Endothelial cell of umbilical vein (primary cell): ENCODE data around the gene SPATA24. TPM values are rescaled to one million over a fixed set of nuclear protein-coding genes. Genes with fewer than 3 reads are reported as not detected.

Source experiments
- BruUV-seq: library from RNA; stranded (reverse); fragments of 400-500 nt; replicated peaks from 2 replicates; lab custom pipeline; 2021; lab: Mats Ljungman, UMichigan
- CTCF ChIA-PET: fragments of 300-600, 350-600 bp; sonication (Branson Sonifier 250); formaldehyde crosslinking; loops from one replicate; lab custom pipeline; 2021; ENCODE audit warnings: antibody characterized with exemption, inconsistent platforms; lab: Charles Lee
- POLR2A ChIA-PET: fragments of 300-600, 350-600 bp; sonication (Branson Sonifier 250); formaldehyde crosslinking; loops from one replicate; lab custom pipeline; 2021; ENCODE audit warnings: antibody characterized with exemption, inconsistent platforms; lab: Charles Lee
- DNase-seq: peaks from one replicate; pipeline ENCODE4 v3.0.0-alpha.2; 2011; ENCODE audit warnings: low read depth, low spot score
- FAIRE-seq: peaks from 2 replicates; lab custom pipeline; 2011; peaks lifted over from hg19 to GRCh38; lab: Jason Lieb, UNC
- H2AFZ ChIP-seq: 2 replicates; pipeline ENCODE4 v1.6.0; 2012; ENCODE audit warnings: low read depth, low read length, control low read depth, inconsistent platforms
- H3K27ac ChIP-seq: 2 replicates; pipeline ENCODE4 v1.5.1; 2011; ENCODE audit warnings: low read depth, mild to moderate bottlenecking, control low read depth, low read length, moderate library complexity; ENCODE audit not compliant: insufficient read depth
- H3K27me3 ChIP-seq, 2 experiments: 2 replicates each; pipeline versions ENCODE4 v1.6.0 to v1.6.1; 2011; ENCODE audit warnings: low read length in 2 of 2, mixed read lengths in 1 of 2; ENCODE audit not compliant: control insufficient read depth in 2 of 2, insufficient read depth in 2 of 2
- H3K36me3 ChIP-seq, 2 experiments: 2 replicates in 1 of 2; 3 replicates in 1 of 2; pipeline ENCODE4 v1.5.1; 2011; ENCODE audit warnings: low read length in 2 of 2, mild to moderate bottlenecking in 1 of 2, moderate library complexity in 1 of 2; ENCODE audit not compliant: control insufficient read depth in 2 of 2, insufficient read depth in 2 of 2; ENCODE audit errors: extremely low read depth in 1 of 2
- H3K4me1 ChIP-seq: 3 replicates; pipeline ENCODE4 v1.5.1; 2011; ENCODE audit warnings: mild to moderate bottlenecking, low read length; ENCODE audit not compliant: control insufficient read depth, insufficient read depth; ENCODE audit errors: extremely low read depth
- H3K4me2 ChIP-seq: 2 replicates; pipeline ENCODE4 v1.6.1; 2011; ENCODE audit warnings: low read length, control low read depth, mixed read lengths; ENCODE audit not compliant: insufficient read depth
- H3K4me3 ChIP-seq, 3 experiments: fragments of 200-600 bp in 1 of 3; sonication (generic), shearing (Covaris generic) in 1 of 3; replicated peaks in 1 of 3; 2 replicates each; pipeline ENCODE4 v1.5.1; 2011 to 2016; ENCODE audit warnings: control low read depth in 3 of 3, low read length in 3 of 3, mild to moderate bottlenecking in 2 of 3, inconsistent platforms in 1 of 3, low read depth in 1 of 3, moderate library complexity in 1 of 3; ENCODE audit not compliant: insufficient read depth in 1 of 3
- H3K79me2 ChIP-seq: 2 replicates; pipeline ENCODE4 v1.6.0; 2012; ENCODE audit warnings: low read length, inconsistent platforms; ENCODE audit not compliant: control insufficient read depth, insufficient read depth
- H3K9ac ChIP-seq: replicated peaks from 2 replicates; pipeline ENCODE3; 2011; ENCODE audit warnings: low read length, control low read depth; ENCODE audit not compliant: insufficient read depth; ENCODE audit errors: extremely low read depth
- H3K9me1 ChIP-seq: replicated peaks from 3 replicates; pipeline ENCODE4 v1.6.0; 2011; ENCODE audit warnings: mild to moderate bottlenecking, low read length; ENCODE audit not compliant: control insufficient read depth, insufficient read depth; ENCODE audit errors: extremely low read depth
- H3K9me3 ChIP-seq: replicated peaks from 2 replicates; pipeline ENCODE4 v1.5.1; 2012; ENCODE audit warnings: low read length, inconsistent platforms; ENCODE audit not compliant: control insufficient read depth, insufficient read depth
- H4K20me1 ChIP-seq: replicated peaks from 2 replicates; pipeline ENCODE3; 2011; ENCODE audit warnings: mild to moderate bottlenecking, low read length; ENCODE audit not compliant: control insufficient read depth, insufficient read depth; ENCODE audit errors: extremely low read depth
- EZH2 ChIP-seq: IDR thresholded peaks from 2 replicates; pipeline ENCODE4 v1.6.1; 2012; ENCODE audit warnings: borderline replicate concordance, low read depth, mild to moderate bottlenecking, moderate library complexity, low read length, inconsistent platforms; ENCODE audit not compliant: severe bottlenecking
- FOS ChIP-seq: IDR thresholded peaks from 2 replicates; pipeline ENCODE4 v1.6.1; 2011; ENCODE audit warnings: mild to moderate bottlenecking, low read length, moderate library complexity, borderline replicate concordance; ENCODE audit not compliant: insufficient read depth
- GATA2 ChIP-seq: IDR thresholded peaks from 2 replicates; pipeline ENCODE4 v1.7.0; 2011; ENCODE audit warnings: low read depth, mild to moderate bottlenecking, moderate library complexity, mixed read lengths, low read length; ENCODE audit not compliant: insufficient read length, insufficient read depth
- JUN ChIP-seq: IDR thresholded peaks from 2 replicates; pipeline ENCODE4 v1.6.1; 2011; ENCODE audit warnings: borderline replicate concordance, low read depth; ENCODE audit not compliant: insufficient read length, insufficient read depth
- MYC ChIP-seq: IDR thresholded peaks from one replicate; pipeline ENCODE4 v1.6.1; 2011; ENCODE audit warnings: mild to moderate bottlenecking, low read depth, low read length
- POLR2A ChIP-seq: IDR thresholded peaks from 2 replicates; pipeline ENCODE4 v1.6.1; 2012; ENCODE audit warnings: low read depth, mild to moderate bottlenecking, control low read depth, low read length
- POLR2AphosphoS5 ChIP-seq: IDR thresholded peaks from 2 replicates; pipeline ENCODE4 v1.6.1; 2012; ENCODE audit warnings: low read depth, mild to moderate bottlenecking, control low read depth, low read length, moderate library complexity; ENCODE audit not compliant: insufficient read depth
- dilution Hi-C: fragments of 300-500 bp; cut with MboI; formaldehyde crosslinking; loops from one replicate; pipeline ENCODE4 v1.15.0; 2019; ENCODE audit warnings: low sequenced_read_pairs; ENCODE audit not compliant: extremely low pct_ligation_motif_present
- intact Hi-C: fragments of 100-400 bp; cut with micrococcal nuclease; formaldehyde crosslinking; loops from one replicate; pipeline ENCODE4 v1.10.0; 2022
- polyA plus RNA-seq, 4 experiments: library from polyadenylated mRNA; depleted of rRNA in 3 of 4; stranded (reverse) in 3 of 4; unstranded in 1 of 4; fragments of >200 nt; gene quantifications; 2 replicates each; pipeline versions ENCODE4 v1.2.1 to v1.2.3, GENCODE V29; 2011 to 2012; ENCODE audit warnings: missing spikeins in 1 of 4
- total RNA-seq: library from RNA; stranded (reverse); gene quantifications from 2 replicates; pipeline ENCODE4 v1.2.3, GENCODE V29; 2021
- TF ChIP-seq, protein P1 (sequence below), 2 donors: IDR thresholded peaks; 1 replicate in 1 of 2; 2 replicates in 1 of 2; pipeline ENCODE4 v1.5.1; 2011; ENCODE audit warnings: low read length in 2 of 2, mild to moderate bottlenecking in 2 of 2, moderate library complexity in 2 of 2, control low read depth in 1 of 2, inconsistent platforms in 1 of 2, low read depth in 1 of 2; ENCODE audit not compliant: insufficient read depth in 1 of 2; ENCODE audit errors: extremely low read depth in 1 of 2
- TF ChIP-seq, protein P2 (sequence below): IDR thresholded peaks from 2 replicates; pipeline ENCODE4 v1.6.1; 2011; ENCODE audit not compliant: insufficient read depth, insufficient read length

SPATA24 gene
- total and polyA plus RNA-seq, 2 donors (not counting 3 experiments of a cell fraction or from before 2014, with no cell fraction given): 3.2 to 7.9 TPM

GRCh38 chr5:139383275-139383992, 20.5 kb downstream of the SPATA24 start, which contains the start of gene SLC23A1:
Gene SLC23A1 (minus strand): TSS chr5:139383297. CDS start chr5:139383253, 44 bp downstream.
- H3K79me2 ChIP-seq: no peaks in the 10 kb centered on the region

More at GRCh38 chr5:139383275-139383992, 20.5 kb downstream of the SPATA24 start, which contains the start of gene SLC23A1:
- POLR2A ChIA-PET: no interaction called here
- Histone ChIP-seq H3K9ac (no peak within 1 kb of the TSS), H3K4me1 (peaks cover 4% of the 10 kb centered on the region), H3K4me2 (no peak within 1 kb of the TSS), H2AFZ (no peak within 1 kb of the TSS), H3K4me3 (no peak within 1 kb of the TSS), H3K9me1 (no peaks in the 10 kb centered on the region), H3K27ac (no peak within 1 kb of the TSS), H4K20me1 (no peaks in the 10 kb centered on the region), H3K36me3 (no peaks in the 10 kb centered on the region), H3K27me3 (no peaks in the 10 kb centered on the region), H3K9me3 (no peaks in the 10 kb centered on the region)
- no TSS peak for BruUV-seq
- dilution Hi-C loops: no loop called here
- DNase-seq (no peak), FAIRE-seq (no peak)
- intact Hi-C loops: no loop called here
- CTCF ChIA-PET: no interaction called here
- TF ChIP-seq, protein P1, sequence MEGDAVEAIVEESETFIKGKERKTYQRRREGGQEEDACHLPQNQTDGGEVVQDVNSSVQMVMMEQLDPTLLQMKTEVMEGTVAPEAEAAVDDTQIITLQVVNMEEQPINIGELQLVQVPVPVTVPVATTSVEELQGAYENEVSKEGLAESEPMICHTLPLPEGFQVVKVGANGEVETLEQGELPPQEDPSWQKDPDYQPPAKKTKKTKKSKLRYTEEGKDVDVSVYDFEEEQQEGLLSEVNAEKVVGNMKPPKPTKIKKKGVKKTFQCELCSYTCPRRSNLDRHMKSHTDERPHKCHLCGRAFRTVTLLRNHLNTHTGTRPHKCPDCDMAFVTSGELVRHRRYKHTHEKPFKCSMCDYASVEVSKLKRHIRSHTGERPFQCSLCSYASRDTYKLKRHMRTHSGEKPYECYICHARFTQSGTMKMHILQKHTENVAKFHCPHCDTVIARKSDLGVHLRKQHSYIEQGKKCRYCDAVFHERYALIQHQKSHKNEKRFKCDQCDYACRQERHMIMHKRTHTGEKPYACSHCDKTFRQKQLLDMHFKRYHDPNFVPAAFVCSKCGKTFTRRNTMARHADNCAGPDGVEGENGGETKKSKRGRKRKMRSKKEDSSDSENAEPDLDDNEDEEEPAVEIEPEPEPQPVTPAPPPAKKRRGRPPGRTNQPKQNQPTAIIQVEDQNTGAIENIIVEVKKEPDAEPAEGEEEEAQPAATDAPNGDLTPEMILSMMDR (IDR thresholded peaks at IDR 0.05; ENCODE audit: extremely low read depth in 1 of 2, insufficient read depth in 1 of 2, low read depth in 1 of 2, low read length in 2 of 2): no peak
- TF ChIP-seq POLR2AphosphoS5: no peak
- no peak for TF ChIP-seq GATA2
- no peak for TF ChIP-seq MYC
- no peak for TF ChIP-seq EZH2
- no peak for TF ChIP-seq JUN
- TF ChIP-seq POLR2A: no peak
- no peak for TF ChIP-seq FOS
- TF ChIP-seq, protein P2, sequence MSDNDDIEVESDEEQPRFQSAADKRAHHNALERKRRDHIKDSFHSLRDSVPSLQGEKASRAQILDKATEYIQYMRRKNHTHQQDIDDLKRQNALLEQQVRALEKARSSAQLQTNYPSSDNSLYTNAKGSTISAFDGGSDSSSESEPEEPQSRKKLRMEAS: no peak
